Neural progenitor cell (in vitro differentiated cells): ENCODE results near the gene SINHCAF.

Experiments
- CTCF ChIP-seq: fragments of 200-600 bp; sonication (generic); IDR thresholded peaks from 2 replicates; pipeline ENCODE4 v1.5.1; 2017; ENCODE audit warnings: antibody characterized with exemption, mild to moderate bottlenecking
- EZH2 ChIP-seq: fragments of 200-600 bp; sonication (generic); IDR thresholded peaks from 2 replicates; pipeline ENCODE4 v1.6.1; 2017; ENCODE audit warnings: antibody characterized with exemption, mild to moderate bottlenecking, moderate library complexity
- EZH2phosphoT487 ChIP-seq: fragments of 200-600 bp; sonication (generic); IDR thresholded peaks from 2 replicates; pipeline ENCODE4 v1.6.1; 2017; ENCODE audit warnings: antibody characterized with exemption

- TF ChIP-seq CTCF, result no peak
- TF ChIP-seq EZH2phosphoT487, result no peak
- no peak for TF ChIP-seq EZH2
Measured at GRCh38 chr12:31280183-31280582, 45.8 kb downstream of the SINHCAF start.
